NCI-H146 (cell line): ENCODE measurements around the gene SWI5.

Experiments used
- DNase-seq: peaks from one replicate; lab custom pipeline; 2025; lab: John Stamatoyannopoulos, UW

The SWI5 gene

GRCh38 chr9:128321343-128321742, 45.3 kb downstream of the SWI5 start:
- DNase-seq = no peak

- no peak for DNase-seq
These were observed 45.9 kb downstream of the SWI5 start for GRCh38 chr9:128321879-128322403.

- DNase-seq = peak; percentile 89
These were observed 46.5 kb downstream of the SWI5 start, which contains the start of the genes COQ4 and TRUB2 for GRCh38 chr9:128322404-128323211. COQ4 (plus strand) TSS chr9:128322839; CDS start chr9:128322859, 20 bp downstream. TRUB2 (minus strand) TSS chr9:128322447; CDS start chr9:128322408, 39 bp downstream.

- no peak for DNase-seq
These were observed 47.2 kb downstream of the SWI5 start for GRCh38 chr9:128323212-128323730.

GRCh38 chr9:128323791-128324190, 47.7 kb downstream of the SWI5 start:
- DNase-seq = no peak

- DNase-seq = no peak
These were observed 48.3 kb downstream of the SWI5 start for GRCh38 chr9:128324401-128324800.

GRCh38 chr9:128325629-128326028, 49.6 kb downstream of the SWI5 start:
- DNase-seq = no peak

- DNase-seq = no peak
These were observed 57.4 kb downstream of the SWI5 start for GRCh38 chr9:128333451-128333869.

- DNase-seq = no peak
These were observed 59.1 kb downstream of the SWI5 start for GRCh38 chr9:128335161-128335560.

- no peak for DNase-seq
These were observed 59.8 kb downstream of the SWI5 start for GRCh38 chr9:128335914-128336313.

- DNase-seq = no peak
These were observed 61.9 kb downstream of the SWI5 start for GRCh38 chr9:128337936-128338335.
